ENCODE measurements around the gene CRAMP1.

DNA sequence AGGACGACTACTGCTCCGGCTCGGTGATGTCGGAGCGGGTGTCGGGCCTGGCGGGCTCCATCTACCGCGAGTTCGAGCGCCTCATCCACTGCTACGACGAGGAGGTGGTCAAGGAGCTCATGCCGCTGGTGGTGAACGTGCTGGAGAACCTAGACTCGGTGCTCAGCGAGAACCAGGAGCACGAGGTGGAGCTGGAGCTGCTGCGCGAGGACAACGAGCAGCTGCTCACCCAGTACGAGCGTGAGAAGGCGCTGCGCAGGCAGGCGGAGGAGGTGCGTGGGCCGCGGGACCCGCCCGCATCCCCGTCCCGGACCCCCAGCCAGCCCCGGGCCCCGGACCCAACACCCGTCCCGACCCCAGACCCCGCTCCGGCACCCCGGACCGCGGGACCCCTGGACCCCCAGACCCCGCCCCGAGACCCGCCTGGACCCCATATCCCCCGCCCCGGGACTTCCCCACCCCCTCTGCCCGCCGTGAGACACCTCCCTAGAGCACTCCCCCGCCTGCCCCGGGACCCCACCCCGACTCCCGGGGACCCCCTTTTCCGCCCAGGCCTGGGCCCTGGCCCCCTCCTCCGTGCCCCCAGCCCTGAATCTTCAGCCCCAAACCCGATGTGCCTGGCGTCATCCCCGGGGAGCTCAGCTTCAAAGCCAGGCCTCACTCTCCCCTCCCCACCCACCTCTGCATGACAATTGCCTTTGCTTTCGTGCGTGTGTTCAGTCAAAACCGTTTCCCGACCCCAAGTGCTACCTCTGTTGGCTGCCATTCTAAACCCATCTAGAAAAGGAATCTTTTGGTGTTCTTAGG, 94.4 kb downstream of the CRAMP1 start:
- TF ChIP-seq POLR2A (IDR thresholded peaks at IDR 0.05) (no peak), POLR2AphosphoS5 (IDR thresholded peaks at IDR 0.05) (no peak)
- TF ChIP-seq, protein P1, sequence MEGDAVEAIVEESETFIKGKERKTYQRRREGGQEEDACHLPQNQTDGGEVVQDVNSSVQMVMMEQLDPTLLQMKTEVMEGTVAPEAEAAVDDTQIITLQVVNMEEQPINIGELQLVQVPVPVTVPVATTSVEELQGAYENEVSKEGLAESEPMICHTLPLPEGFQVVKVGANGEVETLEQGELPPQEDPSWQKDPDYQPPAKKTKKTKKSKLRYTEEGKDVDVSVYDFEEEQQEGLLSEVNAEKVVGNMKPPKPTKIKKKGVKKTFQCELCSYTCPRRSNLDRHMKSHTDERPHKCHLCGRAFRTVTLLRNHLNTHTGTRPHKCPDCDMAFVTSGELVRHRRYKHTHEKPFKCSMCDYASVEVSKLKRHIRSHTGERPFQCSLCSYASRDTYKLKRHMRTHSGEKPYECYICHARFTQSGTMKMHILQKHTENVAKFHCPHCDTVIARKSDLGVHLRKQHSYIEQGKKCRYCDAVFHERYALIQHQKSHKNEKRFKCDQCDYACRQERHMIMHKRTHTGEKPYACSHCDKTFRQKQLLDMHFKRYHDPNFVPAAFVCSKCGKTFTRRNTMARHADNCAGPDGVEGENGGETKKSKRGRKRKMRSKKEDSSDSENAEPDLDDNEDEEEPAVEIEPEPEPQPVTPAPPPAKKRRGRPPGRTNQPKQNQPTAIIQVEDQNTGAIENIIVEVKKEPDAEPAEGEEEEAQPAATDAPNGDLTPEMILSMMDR (IDR thresholded peaks at IDR 0.05) = no peak

Data from sigmoid colon (tissue), 4 donors.